PC-3 (cell line): ENCODE measurements around the gene GPN1. TPM values are rescaled to one million over a fixed set of nuclear protein-coding genes. Genes with fewer than 3 reads are reported as not detected.

Experiments used
- ATAC-seq: fragments of 200-7000 bp; cut with Tn5 transposase; 2 replicates; pipeline ENCODE4 v1.9.1; 2020; ENCODE audit warnings: mild to moderate bottlenecking, moderate library complexity
- BruUV-seq: library from RNA; stranded (reverse); fragments of 400-500 nt; replicated peaks from 2 replicates; lab custom pipeline; 2021; lab: Mats Ljungman, UMichigan
- CTCF ChIA-PET: fragments of 300-600 bp; sonication (Branson Sonifier 250); formaldehyde crosslinking; loops from one replicate; lab custom pipeline; 2022; ENCODE audit warnings: antibody characterized with exemption; lab: Charles Lee
- POLR2A ChIA-PET: fragments of 300-600 bp; sonication (Branson Sonifier 250); formaldehyde crosslinking; loops from one replicate; lab custom pipeline; 2022; ENCODE audit warnings: antibody characterized with exemption; ENCODE audit not compliant: unreplicated experiment; lab: Charles Lee
- DNase-seq: peaks from one replicate; pipeline ENCODE4 v3.0.0-alpha.2; 2015
- H2AFZ ChIP-seq: fragments of 300-600 bp; sonication (generic); 2 replicates; pipeline ENCODE4 v1.6.0; 2016; ENCODE audit warnings: antibody characterized with exemption, low read length
- H3F3A ChIP-seq: fragments of 300-600 bp; sonication (generic); one replicate; pipeline ENCODE4 v1.6.0; 2017; ENCODE audit warnings: antibody characterized with exemption, low read length, control low read depth, mild to moderate bottlenecking; ENCODE audit not compliant: unreplicated experiment
- H3K27ac ChIP-seq: fragments of 300-600 bp; sonication (generic); 2 replicates; pipeline ENCODE4 v1.5.1; 2016; ENCODE audit warnings: mild to moderate bottlenecking, low read length
- H3K27me3 ChIP-seq: fragments of 300-600 bp; sonication (generic); 2 replicates; pipeline ENCODE4 v1.6.1; 2016; ENCODE audit warnings: low read length, mixed read lengths
- H3K36me3 ChIP-seq: fragments of 300-600 bp; sonication (generic); 2 replicates; pipeline ENCODE4 v1.6.1; 2016; ENCODE audit warnings: low read depth, mixed run types, low read length, mixed read lengths
- H3K4me1 ChIP-seq: fragments of 300-600 bp; sonication (generic); 2 replicates; pipeline ENCODE4 v1.5.1; 2016; ENCODE audit warnings: low read length; ENCODE audit not compliant: insufficient read depth
- H3K4me2 ChIP-seq: fragments of 300-600 bp; sonication (generic); 2 replicates; pipeline ENCODE4 v1.6.0; 2016; ENCODE audit warnings: low read length
- H3K4me3 ChIP-seq: fragments of 300-600 bp; sonication (generic); 2 replicates; pipeline ENCODE4 v1.5.1; 2016; ENCODE audit warnings: mild to moderate bottlenecking, low read length, mixed read lengths
- H3K79me2 ChIP-seq: fragments of 300-600 bp; sonication (generic); 2 replicates; pipeline ENCODE4 v1.6.1; 2017; ENCODE audit warnings: low read length, mixed read lengths
- H3K9ac ChIP-seq: fragments of 300-600 bp; sonication (generic); 2 replicates; pipeline ENCODE4 v1.6.0; 2016; ENCODE audit warnings: mild to moderate bottlenecking, low read length
- H3K9me2 ChIP-seq: fragments of 300-600 bp; sonication (generic); replicated peaks from 2 replicates; pipeline ENCODE4 v1.6.1; 2016; ENCODE audit warnings: mixed run types, low read length, mixed read lengths
- H3K9me3 ChIP-seq: fragments of 300-600 bp; sonication (generic); 2 replicates; pipeline ENCODE4 v1.6.1; 2016; ENCODE audit warnings: low read length, mixed read lengths
- H4K20me1 ChIP-seq: fragments of 300-600 bp; sonication (generic); 2 replicates; pipeline ENCODE4 v1.6.1; 2016; ENCODE audit warnings: low read length, mixed read lengths
- EZH2 ChIP-seq: fragments of 300-600 bp; sonication (generic); IDR thresholded peaks from one replicate; pipeline ENCODE4 v1.6.1; 2017; ENCODE audit warnings: antibody characterized with exemption, mild to moderate bottlenecking, low read length; ENCODE audit not compliant: unreplicated experiment
- EZH2phosphoT487 ChIP-seq: fragments of 300-600 bp; sonication (generic); IDR thresholded peaks from 2 replicates; pipeline ENCODE4 v1.6.1; 2018; ENCODE audit warnings: mild to moderate bottlenecking, antibody characterized with exemption, low read length, borderline replicate concordance
- intact Hi-C: fragments of 100-400 bp; cut with micrococcal nuclease; formaldehyde crosslinking; loops from 2 replicates; pipeline ENCODE4 v1.9.0; 2023
- total RNA-seq: library from RNA; depleted of rRNA; stranded (reverse); fragments of >200 nt; gene quantifications from 2 replicates; pipeline ENCODE4 v1.2.3, GENCODE V29; 2014
- TF ChIP-seq, protein P1 (sequence below): fragments of 300-600 bp; sonication (generic); conservative IDR thresholded peaks from 2 replicates; pipeline ENCODE4 v1.5.1; 2017; ENCODE audit warnings: antibody characterized with exemption, low read depth, mild to moderate bottlenecking, low read length

The GPN1 gene
- total RNA-seq, 1 experiment from 2014 or later = 46.8 TPM

DNA sequence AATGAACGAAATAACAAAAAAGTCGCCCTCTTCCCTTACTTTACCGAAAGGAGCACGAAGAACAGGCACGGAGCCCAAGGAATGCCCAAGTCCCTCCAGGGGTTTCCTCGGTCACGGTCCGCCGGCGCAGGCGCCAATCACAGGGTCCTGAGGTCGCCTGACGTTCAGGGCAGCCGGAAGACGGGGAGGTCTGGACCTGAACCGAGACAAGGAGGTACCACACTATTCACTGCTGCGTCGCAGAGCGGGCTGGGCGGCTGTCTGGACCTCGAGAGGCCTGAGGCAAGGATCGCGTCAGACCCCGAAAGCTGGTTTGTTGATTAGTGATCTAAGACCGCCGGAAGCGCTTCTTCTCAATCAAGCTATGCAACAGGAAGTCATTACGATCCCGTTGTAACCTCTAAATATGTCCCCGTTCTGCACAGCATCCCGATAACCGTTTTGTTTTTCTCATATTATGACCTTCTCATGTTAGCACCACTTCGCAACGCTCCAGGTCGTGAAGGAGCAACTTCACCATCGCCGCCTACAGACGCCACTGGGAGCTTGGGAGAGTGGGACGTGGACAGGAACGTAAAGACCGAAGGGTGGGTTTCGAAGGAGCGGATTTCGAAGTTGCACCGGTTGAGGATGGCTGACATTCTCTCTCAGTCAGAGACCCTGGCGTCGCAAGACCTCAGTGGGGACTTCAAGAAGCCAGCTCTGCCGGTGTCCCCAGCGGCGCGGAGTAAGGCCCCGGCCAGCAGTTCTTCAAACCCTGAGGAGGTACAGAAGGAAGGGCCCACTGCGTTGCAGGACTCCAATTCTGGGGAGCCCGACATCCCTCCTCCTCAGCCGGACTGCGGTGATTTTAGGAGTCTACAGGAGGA is 34.7 kb downstream of the GPN1 start, which contains the start of the genes SLC4A1AP and SUPT7L:
TSS of gene SLC4A1AP (plus strand) at position 605 of the 869 bp plus-strand sequence. CDS start at position 631, 26 bp downstream.
TSS of gene SUPT7L (minus strand) at position 330 of the 869 bp plus-strand sequence. CDS start 1,422 bp downstream, outside the sequence.
- ATAC-seq = peak; percentile 79
- H3K4me2 ChIP-seq = peak within 1 kb of the TSS; percentile 98
- intact Hi-C loops = no loop called here
- H2AFZ ChIP-seq = peak within 1 kb of the TSS; percentile 91
- DNase-seq = peak; percentile 76
- peaks cover 25% of the 10 kb centered on the region for H3K36me3 ChIP-seq
- no peaks in the 10 kb centered on the region for H3F3A ChIP-seq
- H3K9ac ChIP-seq = peak within 1 kb of the TSS; percentile 82
- H3K4me3 ChIP-seq = peak within 1 kb of the TSS; percentile 95
- H3K27ac ChIP-seq = peak within 1 kb of the TSS; percentile 71
- BruUV-seq = no TSS peak
- H3K9me2 ChIP-seq = no peaks in the 10 kb centered on the region
- ChIA-PET POLR2A (no interaction called here), CTCF (interaction anchor here (0.6 to 0.7 kb wide), 2 partner anchors 16 to 710 kb away, joined by 4 to 9 read pairs; no protein-coding TSS in a partner anchor)
- H3K27me3 ChIP-seq = no peaks in the 10 kb centered on the region
- no peaks in the 10 kb centered on the region for H4K20me1 ChIP-seq
- peaks cover 56% of the 10 kb centered on the region for H3K79me2 ChIP-seq
- peaks cover 36% of the 10 kb centered on the region for H3K4me1 ChIP-seq
- no peaks in the 10 kb centered on the region for H3K9me3 ChIP-seq
- TF ChIP-seq EZH2phosphoT487 (no peak), EZH2 (no peak)
- TF ChIP-seq, protein P1, sequence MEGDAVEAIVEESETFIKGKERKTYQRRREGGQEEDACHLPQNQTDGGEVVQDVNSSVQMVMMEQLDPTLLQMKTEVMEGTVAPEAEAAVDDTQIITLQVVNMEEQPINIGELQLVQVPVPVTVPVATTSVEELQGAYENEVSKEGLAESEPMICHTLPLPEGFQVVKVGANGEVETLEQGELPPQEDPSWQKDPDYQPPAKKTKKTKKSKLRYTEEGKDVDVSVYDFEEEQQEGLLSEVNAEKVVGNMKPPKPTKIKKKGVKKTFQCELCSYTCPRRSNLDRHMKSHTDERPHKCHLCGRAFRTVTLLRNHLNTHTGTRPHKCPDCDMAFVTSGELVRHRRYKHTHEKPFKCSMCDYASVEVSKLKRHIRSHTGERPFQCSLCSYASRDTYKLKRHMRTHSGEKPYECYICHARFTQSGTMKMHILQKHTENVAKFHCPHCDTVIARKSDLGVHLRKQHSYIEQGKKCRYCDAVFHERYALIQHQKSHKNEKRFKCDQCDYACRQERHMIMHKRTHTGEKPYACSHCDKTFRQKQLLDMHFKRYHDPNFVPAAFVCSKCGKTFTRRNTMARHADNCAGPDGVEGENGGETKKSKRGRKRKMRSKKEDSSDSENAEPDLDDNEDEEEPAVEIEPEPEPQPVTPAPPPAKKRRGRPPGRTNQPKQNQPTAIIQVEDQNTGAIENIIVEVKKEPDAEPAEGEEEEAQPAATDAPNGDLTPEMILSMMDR = no peak

DNA sequence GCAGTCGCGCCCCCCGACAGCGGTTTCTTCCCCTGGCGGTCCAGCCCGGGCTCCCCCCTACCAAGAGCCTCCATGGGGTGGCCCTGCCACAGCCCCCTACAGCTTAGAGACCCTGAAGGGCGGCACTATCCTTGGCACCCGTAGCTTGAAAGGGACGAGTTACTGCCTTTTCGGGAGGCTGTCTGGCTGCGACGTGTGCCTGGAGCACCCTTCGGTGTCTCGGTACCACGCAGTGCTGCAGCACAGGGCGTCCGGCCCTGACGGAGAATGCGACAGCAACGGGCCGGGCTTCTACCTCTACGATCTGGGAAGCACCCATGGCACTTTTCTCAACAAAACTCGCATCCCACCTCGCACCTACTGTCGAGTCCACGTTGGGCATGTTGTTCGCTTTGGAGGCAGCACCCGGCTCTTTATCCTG is 35.3 kb downstream of the GPN1 start:
- H3F3A ChIP-seq = no peaks in the 10 kb centered on the region
- peaks cover 54% of the 10 kb centered on the region for H3K79me2 ChIP-seq
- H3K4me3 ChIP-seq = peak overlapping the region; percentile 95
- H3K27ac ChIP-seq = peak overlapping the region; percentile 71
- H3K9me3 ChIP-seq = no peaks in the 10 kb centered on the region
- H4K20me1 ChIP-seq = no peaks in the 10 kb centered on the region
- intact Hi-C loops = no loop called here
- H3K9me2 ChIP-seq = no peaks in the 10 kb centered on the region
- peaks cover 29% of the 10 kb centered on the region for H3K36me3 ChIP-seq
- peak overlapping the region; percentile 98 for H3K4me2 ChIP-seq
- TF ChIP-seq EZH2 = no peak
- TF ChIP-seq, protein P1 = no peak; the same call in 1 of the 2 replicates
- TF ChIP-seq EZH2phosphoT487 = no peak
- DNase-seq = no peak
- H3K4me1 ChIP-seq = peaks cover 36% of the 10 kb centered on the region
- ChIA-PET CTCF (interaction anchor here (0.6 kb wide), 1 partner anchor 710 kb away, joined by 9 read pairs; no protein-coding TSS in a partner anchor), POLR2A (no interaction called here)
- H3K27me3 ChIP-seq = no peaks in the 10 kb centered on the region
- ATAC-seq = peak; percentile 31
- peak overlapping the region; percentile 91 for H2AFZ ChIP-seq
- TSS peak; percentile 87 for BruUV-seq
- peak overlapping the region; percentile 82 for H3K9ac ChIP-seq
